Prostate gland (tissue), 2 donors: ENCODE results near the gene PIK3R6. TPM values are rescaled to one million over a fixed set of nuclear protein-coding genes. Genes with fewer than 3 reads are reported as not detected.

Experiments
- DNase-seq: peaks from one replicate; pipeline ENCODE4 v3.0.0-alpha.2; 2019; ENCODE audit warnings: low spot score
- H3K27ac ChIP-seq, 2 donors: fragments of 200-600 bp; sonication (generic); 2 replicates each; pipeline ENCODE4 v1.5.1; 2017 to 2019
- H3K27me3 ChIP-seq: fragments of 200-600 bp; sonication (generic); replicated peaks from 2 replicates; pipeline ENCODE4 v1.5.1; 2019; ENCODE audit not compliant: insufficient read depth
- H3K36me3 ChIP-seq, 2 donors: fragments of 200-600 bp; sonication (generic); 1 replicate in 1 of 2; 2 replicates in 1 of 2; pipeline versions ENCODE4 v1.5.1 to v1.8.1; 2017 to 2019
- H3K4me1 ChIP-seq: fragments of 200-600 bp; sonication (generic); replicated peaks from 2 replicates; pipeline ENCODE4 v1.5.1; 2019
- H3K4me3 ChIP-seq, 2 donors: fragments of 200-600 bp; sonication (generic); 2 replicates each; pipeline ENCODE4 v1.5.1; 2017 to 2019
- H3K9me3 ChIP-seq: fragments of 200-600 bp; sonication (generic); 2 replicates; pipeline ENCODE4 v1.5.1; 2017
- CTCF ChIP-seq, 4 experiments: fragments of 200-600 bp in 2 of 4; fragments of 450-650 bp in 2 of 4; sonication (generic) in 2 of 4; IDR thresholded peaks; 1 replicate in 3 of 4; 2 replicates in 1 of 4; pipeline ENCODE4 v1.5.1; 2016 to 2019; ENCODE audit warnings: antibody characterized with exemption in 4 of 4, mild to moderate bottlenecking in 2 of 4, moderate library complexity in 2 of 4
- POLR2A ChIP-seq: fragments of 450-650 bp; IDR thresholded peaks from one replicate; pipeline ENCODE4 v1.6.1; 2016; ENCODE audit warnings: antibody characterized with exemption, mild to moderate bottlenecking
- POLR2AphosphoS5 ChIP-seq: sonication (generic); formaldehyde crosslinking; IDR thresholded peaks from one replicate; pipeline ENCODE4 v1.6.1; 2017; ENCODE audit warnings: antibody characterized with exemption
- WGBS: methylation state at CpG from one replicate; pipeline ENCODE4 v1.1.5; 2018; 5-methylcytosine and 5-hydroxymethylcytosine counted together
- intact Hi-C: fragments of 100-400 bp; cut with DNase I; formaldehyde crosslinking; loops from one replicate; pipeline ENCODE4 v1.14.2; 2022
- total RNA-seq, 2 donors: library from RNA; depleted of rRNA; stranded (reverse); fragments of >200 nt; gene quantifications; one replicate each; pipeline ENCODE4 v1.1.0, GENCODE V29; 2016

Gene PIK3R6
- total RNA-seq, 2 donors from 2014 or later, result 0.18 to 2.6 TPM

GRCh38 chr17:8904201-8904600 lies 36.7 kb upstream of the PIK3R6 start:
- intact Hi-C loops, result no loop called here
- TF ChIP-seq POLR2A, result no peak
- TF ChIP-seq CTCF (IDR thresholded peaks at IDR 0.05), result no peak
- no peak for TF ChIP-seq POLR2AphosphoS5
- 57% methylated on average over 2 of the region's 2 CpGs for WGBS
- no peaks in the 10 kb centered on the region for H3K4me1 ChIP-seq
- DNase-seq, result no peak
- no peaks in the 10 kb centered on the region for H3K9me3 ChIP-seq
- no peak overlapping the region for H3K4me3 ChIP-seq
- H3K27ac ChIP-seq, result no peak overlapping the region
- no peaks in the 10 kb centered on the region for H3K27me3 ChIP-seq
- H3K36me3 ChIP-seq, result no peaks in the 10 kb centered on the region

GRCh38 chr17:8900626-8901585 lies 33.4 kb upstream of the PIK3R6 start:
- Histone ChIP-seq H3K36me3 (no peaks in the 10 kb centered on the region), H3K9me3 (no peaks in the 10 kb centered on the region), H3K27me3 (no peaks in the 10 kb centered on the region), H3K4me3 (no peak overlapping the region), H3K4me1 (no peaks in the 10 kb centered on the region), H3K27ac (no peak overlapping the region)
- WGBS, result 53% methylated on average over 15 of the region's 15 CpGs
- no peak for TF ChIP-seq CTCF (IDR thresholded peaks at IDR 0.05)
- TF ChIP-seq POLR2A, result no peak
- TF ChIP-seq POLR2AphosphoS5, result no peak
- intact Hi-C loops, result no loop called here
- no peak for DNase-seq

GRCh38 chr17:8900207-8900606 lies 32.7 kb upstream of the PIK3R6 start:
- Histone ChIP-seq H3K9me3 (no peaks in the 10 kb centered on the region), H3K36me3 (no peaks in the 10 kb centered on the region), H3K27ac (no peak overlapping the region), H3K4me3 (no peak overlapping the region), H3K4me1 (no peaks in the 10 kb centered on the region), H3K27me3 (no peaks in the 10 kb centered on the region)
- no peak for DNase-seq
- no peak for TF ChIP-seq POLR2AphosphoS5
- no peak for TF ChIP-seq POLR2A
- TF ChIP-seq CTCF (IDR thresholded peaks at IDR 0.05), result no peak
- whole genome bisulfite sequencing, result 67% methylated on average over 6 of the region's 6 CpGs
- intact Hi-C loops, result no loop called here

- Histone ChIP-seq H3K4me1 (no peaks in the 10 kb centered on the region), H3K36me3 (no peaks in the 10 kb centered on the region), H3K27me3 (no peaks in the 10 kb centered on the region), H3K9me3 (no peaks in the 10 kb centered on the region), H3K4me3 (no peak overlapping the region), H3K27ac (no peak overlapping the region)
- intact Hi-C loops, result no loop called here
- 81% methylated on average over 6 of the region's 6 CpGs for WGBS
- no peak for DNase-seq
- no peak for TF ChIP-seq CTCF (IDR thresholded peaks at IDR 0.05)
- no peak for TF ChIP-seq POLR2AphosphoS5
- TF ChIP-seq POLR2A, result no peak
Measured at GRCh38 chr17:8898636-8899035, 31.2 kb upstream of the PIK3R6 start.

- Histone ChIP-seq H3K36me3 (no peaks in the 10 kb centered on the region), H3K4me3 (no peak overlapping the region), H3K4me1 (no peaks in the 10 kb centered on the region), H3K9me3 (no peaks in the 10 kb centered on the region), H3K27ac (no peak overlapping the region), H3K27me3 (no peaks in the 10 kb centered on the region)
- DNase-seq, result no peak
- intact Hi-C loops, result no loop called here
- 90% methylated on average over 2 of the region's 2 CpGs for WGBS
- no peak for TF ChIP-seq POLR2A
- TF ChIP-seq POLR2AphosphoS5, result no peak
- TF ChIP-seq CTCF (IDR thresholded peaks at IDR 0.05), result no peak
Measured at GRCh38 chr17:8898126-8898525, 30.7 kb upstream of the PIK3R6 start.
